Measurements from ENCODE around the gene THSD7A.

DNA sequence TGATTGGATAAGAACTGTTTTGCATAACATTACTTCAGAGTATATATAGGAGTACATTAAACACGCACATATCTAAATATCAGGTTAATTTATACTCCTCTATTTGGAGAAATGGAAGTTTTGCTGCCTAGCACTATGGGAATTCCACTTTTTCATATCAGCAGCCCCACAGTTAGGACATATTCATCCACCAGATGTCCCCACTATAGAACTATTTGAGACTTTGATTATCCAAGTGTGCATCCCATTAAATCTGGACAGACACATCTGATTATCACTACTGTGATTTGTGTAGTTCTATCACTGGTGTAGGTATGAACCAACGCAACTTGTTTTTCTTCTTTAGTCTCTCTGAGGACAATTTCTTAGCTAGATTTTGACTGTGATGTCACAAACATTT lies 345.7 kb downstream of the THSD7A start:
- TF ChIP-seq, protein P1, sequence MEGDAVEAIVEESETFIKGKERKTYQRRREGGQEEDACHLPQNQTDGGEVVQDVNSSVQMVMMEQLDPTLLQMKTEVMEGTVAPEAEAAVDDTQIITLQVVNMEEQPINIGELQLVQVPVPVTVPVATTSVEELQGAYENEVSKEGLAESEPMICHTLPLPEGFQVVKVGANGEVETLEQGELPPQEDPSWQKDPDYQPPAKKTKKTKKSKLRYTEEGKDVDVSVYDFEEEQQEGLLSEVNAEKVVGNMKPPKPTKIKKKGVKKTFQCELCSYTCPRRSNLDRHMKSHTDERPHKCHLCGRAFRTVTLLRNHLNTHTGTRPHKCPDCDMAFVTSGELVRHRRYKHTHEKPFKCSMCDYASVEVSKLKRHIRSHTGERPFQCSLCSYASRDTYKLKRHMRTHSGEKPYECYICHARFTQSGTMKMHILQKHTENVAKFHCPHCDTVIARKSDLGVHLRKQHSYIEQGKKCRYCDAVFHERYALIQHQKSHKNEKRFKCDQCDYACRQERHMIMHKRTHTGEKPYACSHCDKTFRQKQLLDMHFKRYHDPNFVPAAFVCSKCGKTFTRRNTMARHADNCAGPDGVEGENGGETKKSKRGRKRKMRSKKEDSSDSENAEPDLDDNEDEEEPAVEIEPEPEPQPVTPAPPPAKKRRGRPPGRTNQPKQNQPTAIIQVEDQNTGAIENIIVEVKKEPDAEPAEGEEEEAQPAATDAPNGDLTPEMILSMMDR (IDR thresholded peaks at IDR 0.05) = peak in 5 of 12 donors; percentile 13 to 47 (median 18)
- no peak for TF ChIP-seq POLR2A (IDR thresholded peaks at IDR 0.05)

All from heart left ventricle (tissue), 13 donors.